IMR-90 (cell line): Measurements from ENCODE around the gene BDH1. TPM values are rescaled to one million over a fixed set of nuclear protein-coding genes. Genes with fewer than 3 reads are reported as not detected.

Experiments
- ATAC-seq: fragments of 200-7000 bp; cut with Tn5 transposase; 2 replicates; pipeline ENCODE4 v1.9.1; 2020; ENCODE audit warnings: low read depth, mild to moderate bottlenecking, moderate library complexity
- BruUV-seq: library from RNA; stranded (reverse); fragments of 400-500 nt; replicated peaks from 2 replicates; lab custom pipeline; 2021; lab: Mats Ljungman, UMichigan
- CTCF ChIA-PET: fragments of 300-600 bp; formaldehyde crosslinking; extraction: SDS; loops from one replicate; lab custom pipeline; 2021; ENCODE audit warnings: antibody characterized with exemption; lab: Yijun Ruan, JAX
- POLR2A ChIA-PET: fragments of 300-600 bp; sonication (Branson Sonifier 250); formaldehyde crosslinking; loops from one replicate; lab custom pipeline; 2022; ENCODE audit warnings: antibody characterized with exemption; ENCODE audit not compliant: unreplicated experiment; lab: Charles Lee
- DNase-seq: peaks from one replicate; pipeline ENCODE4 v3.0.0; 2013
- H2AFZ ChIP-seq: replicated peaks from 2 replicates; pipeline ENCODE3; 2013; ENCODE audit warnings: low read length, mild to moderate bottlenecking; ENCODE audit not compliant: poor library complexity
- H2AK5ac ChIP-seq: 2 replicates; pipeline ENCODE4 v1.6.1; 2013; ENCODE audit warnings: low read depth, low read length, inconsistent platforms
- H2AK9ac ChIP-seq: replicated peaks from 2 replicates; pipeline ENCODE3; 2013; ENCODE audit warnings: mild to moderate bottlenecking, low read depth, low read length, moderate library complexity; ENCODE audit not compliant: poor library complexity
- H2BK120ac ChIP-seq: 2 replicates; pipeline ENCODE4 v1.6.1; 2013; ENCODE audit warnings: low read depth, low read length, inconsistent platforms
- H2BK15ac ChIP-seq: 3 replicates; pipeline ENCODE4 v1.6.1; 2013; ENCODE audit warnings: low read depth, low read length, inconsistent platforms
- H2BK20ac ChIP-seq: 2 replicates; pipeline ENCODE4 v1.6.1; 2013; ENCODE audit warnings: low read depth, mild to moderate bottlenecking, inconsistent platforms, low read length, moderate library complexity
- H2BK5ac ChIP-seq: 2 replicates; pipeline ENCODE4 v1.6.1; 2013; ENCODE audit warnings: mild to moderate bottlenecking, low read depth, low read length, inconsistent platforms; ENCODE audit not compliant: poor library complexity, severe bottlenecking
- H3K14ac ChIP-seq: replicated peaks from 2 replicates; pipeline ENCODE4 v1.6.1; 2013; ENCODE audit warnings: low read depth, low read length, inconsistent platforms
- H3K18ac ChIP-seq: 2 replicates; pipeline ENCODE4 v1.6.1; 2013; ENCODE audit warnings: low read depth, low read length, control low read depth
- H3K23ac ChIP-seq: 2 replicates; pipeline ENCODE4 v1.6.1; 2013; ENCODE audit warnings: low read depth, low read length, inconsistent platforms
- H3K27ac ChIP-seq: 2 replicates; pipeline ENCODE4 v1.5.1; 2013; ENCODE audit warnings: mild to moderate bottlenecking, control low read depth, low read length; ENCODE audit not compliant: insufficient read depth
- H3K27me3 ChIP-seq: 2 replicates; pipeline ENCODE4 v1.6.1; 2013; ENCODE audit warnings: low read length; ENCODE audit not compliant: control insufficient read depth, insufficient read depth
- H3K36me3 ChIP-seq: 2 replicates; pipeline ENCODE4 v1.6.1; 2013; ENCODE audit warnings: low read length, mixed read lengths; ENCODE audit not compliant: control insufficient read depth, insufficient read depth
- H3K4ac ChIP-seq: 2 replicates; pipeline ENCODE4 v1.6.1; 2013; ENCODE audit warnings: low read depth, low read length, inconsistent platforms
- H3K4me1 ChIP-seq: 2 replicates; pipeline ENCODE4 v1.6.1; 2013; ENCODE audit warnings: low read length, mixed read lengths; ENCODE audit not compliant: control insufficient read depth, insufficient read depth
- H3K4me2 ChIP-seq: 2 replicates; pipeline ENCODE4 v1.6.1; 2013; ENCODE audit warnings: low read depth, mild to moderate bottlenecking, control low read depth, low read length, moderate library complexity
- H3K4me3 ChIP-seq: 2 replicates; pipeline ENCODE4 v1.5.1; 2013; ENCODE audit warnings: low read depth, mild to moderate bottlenecking, control low read depth, low read length, moderate library complexity; ENCODE audit not compliant: insufficient read depth
- H3K56ac ChIP-seq: 2 replicates; pipeline ENCODE4 v1.6.1; 2013; ENCODE audit warnings: low read length, inconsistent platforms; ENCODE audit not compliant: insufficient read depth; ENCODE audit errors: extremely low read depth
- H3K79me1 ChIP-seq, 2 experiments: 2 replicates each; pipeline ENCODE4 v1.6.1; 2013; ENCODE audit warnings: low read length in 2 of 2, inconsistent platforms in 1 of 2, low read depth in 1 of 2
- H3K9ac ChIP-seq: 2 replicates; pipeline ENCODE4 v1.6.1; 2013; ENCODE audit warnings: low read depth, low read length, control low read depth
- H3K9me1 ChIP-seq: 2 replicates; pipeline ENCODE4 v1.6.1; 2013; ENCODE audit warnings: low read length, inconsistent platforms; ENCODE audit not compliant: insufficient read depth
- H3K9me3 ChIP-seq: 2 replicates; pipeline ENCODE4 v1.6.1; 2013; ENCODE audit warnings: low read length; ENCODE audit not compliant: control insufficient read depth, insufficient read depth
- H4K20me1 ChIP-seq: 2 replicates; pipeline ENCODE4 v1.6.1; 2013; ENCODE audit warnings: low read length, inconsistent platforms; ENCODE audit not compliant: insufficient read depth
- H4K5ac ChIP-seq: 2 replicates; pipeline ENCODE4 v1.6.1; 2013; ENCODE audit warnings: mild to moderate bottlenecking, low read depth, low read length, control low read depth
- H4K8ac ChIP-seq, 2 experiments: 2 replicates each; pipeline ENCODE4 v1.6.1; 2013; ENCODE audit warnings: low read depth in 2 of 2, low read length in 2 of 2, control low read depth in 1 of 2, inconsistent platforms in 1 of 2
- H4K91ac ChIP-seq: 2 replicates; pipeline ENCODE4 v1.6.1; 2013; ENCODE audit warnings: low read depth, low read length, inconsistent platforms; ENCODE audit not compliant: insufficient read depth
- BHLHE40 ChIP-seq: fragments of 150-350 bp; IDR thresholded peaks from 2 replicates; pipeline ENCODE4 v1.6.1; 2016; ENCODE audit warnings: mild to moderate bottlenecking, low read depth, low read length
- CEBPB ChIP-seq: IDR thresholded peaks from 2 replicates; pipeline ENCODE4 v1.6.1; 2012; ENCODE audit warnings: low read depth, low read length, improper control_type of control experiment
- CHD1 ChIP-seq: IDR thresholded peaks from 2 replicates; pipeline ENCODE4 v1.6.1; 2012; ENCODE audit warnings: low read depth, low read length, improper control_type of control experiment
- FOS ChIP-seq: fragments of 150-350 bp; IDR thresholded peaks from 2 replicates; pipeline ENCODE4 v1.6.1; 2016; ENCODE audit warnings: low read depth, low read length
- MAFK ChIP-seq: IDR thresholded peaks from 2 replicates; pipeline ENCODE4 v1.6.1; 2012; ENCODE audit warnings: low read depth, low read length, improper control_type of control experiment
- MAZ ChIP-seq: IDR thresholded peaks from 2 replicates; pipeline ENCODE4 v1.6.1; 2012; ENCODE audit warnings: low read depth, mild to moderate bottlenecking, low read length, improper control_type of control experiment, moderate library complexity, borderline replicate concordance
- MXI1 ChIP-seq: IDR thresholded peaks from 2 replicates; pipeline ENCODE4 v1.6.1; 2012; ENCODE audit warnings: low read depth, mild to moderate bottlenecking, low read length, moderate library complexity, borderline replicate concordance
- NFE2L2 ChIP-seq: fragments of 150-350 bp; IDR thresholded peaks from 2 replicates; pipeline ENCODE4 v1.6.1; 2016; ENCODE audit warnings: low read depth, mild to moderate bottlenecking, low read length
- POLR2A ChIP-seq: IDR thresholded peaks from 2 replicates; pipeline ENCODE4 v1.6.1; 2012; ENCODE audit warnings: mild to moderate bottlenecking, low read depth, low read length
- RAD21 ChIP-seq: IDR thresholded peaks from 2 replicates; pipeline ENCODE4 v1.6.1; 2012; ENCODE audit warnings: low read length, improper control_type of control experiment
- RCOR1 ChIP-seq: IDR thresholded peaks from 2 replicates; pipeline ENCODE4 v1.6.1; 2012; ENCODE audit warnings: mild to moderate bottlenecking, low read length, improper control_type of control experiment; ENCODE audit not compliant: insufficient replicate concordance
- RFX5 ChIP-seq: IDR thresholded peaks from 2 replicates; pipeline ENCODE4 v1.8.0; 2012; ENCODE audit warnings: low read depth, mild to moderate bottlenecking, low read length, moderate library complexity
- SMC3 ChIP-seq: fragments of 150-350 bp; IDR thresholded peaks from 2 replicates; pipeline ENCODE4 v1.6.1; 2016; ENCODE audit warnings: low read depth, mild to moderate bottlenecking, antibody characterized with exemption, low read length, moderate library complexity
- WGBS, 2 experiments: methylation state at CpG; one replicate each; pipeline versions ENCODE4 v1.1.5 to v1.1.7; 2013; ENCODE audit warnings: missing lambda C conversion rate in 2 of 2; ENCODE audit not compliant: insufficient read length in 1 of 2; ENCODE audit errors: extremely low coverage in 2 of 2; 5-methylcytosine and 5-hydroxymethylcytosine counted together
- dilution Hi-C: fragments of 300-500 bp; cut with HindIII; formaldehyde crosslinking; loops from one replicate; pipeline ENCODE4 v1.14.3; 2018; ENCODE audit warnings: low sequenced_read_pairs; ENCODE audit not compliant: unreplicated experiment
- in situ Hi-C: fragments of 300-500 bp; cut with MboI; formaldehyde crosslinking; loops from 3 replicates; pipeline ENCODE4 v1.14.3; 2019; ENCODE audit warnings: low sequenced_read_pairs, inconsistent platforms, mixed read lengths
- intact Hi-C: fragments of 100-400 bp; cut with micrococcal nuclease; formaldehyde crosslinking; loops from 2 replicates; pipeline ENCODE4 v1.10.0; 2022
- polyA plus RNA-seq, 3 experiments: library from polyadenylated mRNA; depleted of rRNA; stranded (reverse); fragments of >200 nt; gene quantifications; 2 replicates each; pipeline ENCODE4 v1.2.3, GENCODE V29; 2012; ENCODE audit warnings: low replicate concordance in 1 of 3
- total RNA-seq: library from RNA; depleted of rRNA; stranded (reverse); fragments of >200 nt; gene quantifications from 2 replicates; pipeline ENCODE4 v1.2.3, GENCODE V29; 2012
- TF ChIP-seq, protein P1 (sequence below): fragments of 150-350 bp; IDR thresholded peaks from 2 replicates; pipeline ENCODE4 v1.6.1; 2017; ENCODE audit warnings: mild to moderate bottlenecking, antibody characterized with exemption, low read length, low read depth
- TF ChIP-seq, protein P2 (sequence below): fragments of 150-350 bp; IDR thresholded peaks from 2 replicates; pipeline ENCODE4 v1.6.1; 2016; ENCODE audit warnings: low read depth, mild to moderate bottlenecking, low read length, moderate library complexity, borderline replicate concordance
- TF ChIP-seq, protein P3 (sequence below): conservative IDR thresholded peaks from 2 replicates; pipeline ENCODE4 v1.5.1; 2012; ENCODE audit warnings: mild to moderate bottlenecking, low read depth, low read length, improper control_type of control experiment

Gene BDH1
- total and polyA plus RNA-seq, 2 of the 4 experiments (the other 2 are of a cell fraction): 2.7 to 4.4 TPM

DNA sequence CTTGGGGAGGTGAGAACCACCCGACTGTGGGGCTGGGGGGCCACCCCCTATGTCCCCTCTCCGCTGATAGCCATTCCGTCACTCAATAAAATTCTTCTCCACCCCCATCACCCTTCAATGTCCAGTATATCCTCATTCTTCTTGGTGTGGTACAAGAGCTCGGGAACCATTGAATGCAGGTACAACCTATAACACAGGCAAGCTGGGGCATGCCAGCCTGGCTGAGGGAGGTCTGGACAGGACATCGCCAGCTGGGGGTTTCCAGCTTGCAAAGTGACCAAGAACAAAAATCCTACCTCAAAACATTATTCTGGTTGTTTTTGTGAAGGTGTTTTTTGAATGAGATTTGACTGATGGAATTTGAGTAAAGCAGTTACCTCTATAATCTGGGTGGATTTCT is 19.6 kb upstream of the BDH1 start:
- H3K9me1 ChIP-seq: 0 out of 2 replicates have a peak, but pooled peaks cover 2% of the 10 kb centered on the region
- no peaks in the 10 kb centered on the region for H3K4me1 ChIP-seq
- intact Hi-C loops: no loop called here
- no peak overlapping the region for H2AK5ac ChIP-seq
- CTCF ChIA-PET: interaction anchor here (0.6 kb wide), 1 partner anchor 21 kb away, joined by 3 read pairs; no protein-coding TSS in a partner anchor
- no peak overlapping the region for H2BK20ac ChIP-seq
- no peak overlapping the region for H4K5ac ChIP-seq
- no peaks in the 10 kb centered on the region for H3K36me3 ChIP-seq
- POLR2A ChIA-PET: interaction anchor here (0.6 kb wide), 1 partner anchor 20 kb away, joined by 13 read pairs; no protein-coding TSS in a partner anchor
- no peak overlapping the region for H2BK120ac ChIP-seq
- H3K18ac ChIP-seq: no peak overlapping the region
- in situ Hi-C loops: no loop called here
- no peak overlapping the region for H3K23ac ChIP-seq
- H3K4ac ChIP-seq: no peak overlapping the region
- H3K27ac ChIP-seq: no peak overlapping the region
- no peak overlapping the region for H3K56ac ChIP-seq
- H3K14ac ChIP-seq: no peak overlapping the region
- no peaks in the 10 kb centered on the region for H4K20me1 ChIP-seq
- H3K9me3 ChIP-seq: 0 out of 2 replicates have a peak, but pooled peaks cover 2% of the 10 kb centered on the region
- no peak for TF ChIP-seq NFE2L2
- TF ChIP-seq POLR2A: no peak
- TF ChIP-seq RAD21: no peak
- TF ChIP-seq, protein P1, sequence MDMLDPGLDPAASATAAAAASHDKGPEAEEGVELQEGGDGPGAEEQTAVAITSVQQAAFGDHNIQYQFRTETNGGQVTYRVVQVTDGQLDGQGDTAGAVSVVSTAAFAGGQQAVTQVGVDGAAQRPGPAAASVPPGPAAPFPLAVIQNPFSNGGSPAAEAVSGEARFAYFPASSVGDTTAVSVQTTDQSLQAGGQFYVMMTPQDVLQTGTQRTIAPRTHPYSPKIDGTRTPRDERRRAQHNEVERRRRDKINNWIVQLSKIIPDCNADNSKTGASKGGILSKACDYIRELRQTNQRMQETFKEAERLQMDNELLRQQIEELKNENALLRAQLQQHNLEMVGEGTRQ: no peak
- no peak for TF ChIP-seq MAFK
- no peak for TF ChIP-seq CHD1
- TF ChIP-seq SMC3: no peak
- no peak for TF ChIP-seq MXI1
- TF ChIP-seq, protein P2, sequence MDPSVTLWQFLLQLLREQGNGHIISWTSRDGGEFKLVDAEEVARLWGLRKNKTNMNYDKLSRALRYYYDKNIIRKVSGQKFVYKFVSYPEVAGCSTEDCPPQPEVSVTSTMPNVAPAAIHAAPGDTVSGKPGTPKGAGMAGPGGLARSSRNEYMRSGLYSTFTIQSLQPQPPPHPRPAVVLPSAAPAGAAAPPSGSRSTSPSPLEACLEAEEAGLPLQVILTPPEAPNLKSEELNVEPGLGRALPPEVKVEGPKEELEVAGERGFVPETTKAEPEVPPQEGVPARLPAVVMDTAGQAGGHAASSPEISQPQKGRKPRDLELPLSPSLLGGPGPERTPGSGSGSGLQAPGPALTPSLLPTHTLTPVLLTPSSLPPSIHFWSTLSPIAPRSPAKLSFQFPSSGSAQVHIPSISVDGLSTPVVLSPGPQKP: no peak
- TF ChIP-seq, protein P3, sequence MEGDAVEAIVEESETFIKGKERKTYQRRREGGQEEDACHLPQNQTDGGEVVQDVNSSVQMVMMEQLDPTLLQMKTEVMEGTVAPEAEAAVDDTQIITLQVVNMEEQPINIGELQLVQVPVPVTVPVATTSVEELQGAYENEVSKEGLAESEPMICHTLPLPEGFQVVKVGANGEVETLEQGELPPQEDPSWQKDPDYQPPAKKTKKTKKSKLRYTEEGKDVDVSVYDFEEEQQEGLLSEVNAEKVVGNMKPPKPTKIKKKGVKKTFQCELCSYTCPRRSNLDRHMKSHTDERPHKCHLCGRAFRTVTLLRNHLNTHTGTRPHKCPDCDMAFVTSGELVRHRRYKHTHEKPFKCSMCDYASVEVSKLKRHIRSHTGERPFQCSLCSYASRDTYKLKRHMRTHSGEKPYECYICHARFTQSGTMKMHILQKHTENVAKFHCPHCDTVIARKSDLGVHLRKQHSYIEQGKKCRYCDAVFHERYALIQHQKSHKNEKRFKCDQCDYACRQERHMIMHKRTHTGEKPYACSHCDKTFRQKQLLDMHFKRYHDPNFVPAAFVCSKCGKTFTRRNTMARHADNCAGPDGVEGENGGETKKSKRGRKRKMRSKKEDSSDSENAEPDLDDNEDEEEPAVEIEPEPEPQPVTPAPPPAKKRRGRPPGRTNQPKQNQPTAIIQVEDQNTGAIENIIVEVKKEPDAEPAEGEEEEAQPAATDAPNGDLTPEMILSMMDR: no peak
- no peak for TF ChIP-seq FOS
- TF ChIP-seq RFX5: no peak
- TF ChIP-seq CEBPB: no peak
- no peak for TF ChIP-seq MAZ
- no peak for TF ChIP-seq BHLHE40
- TF ChIP-seq RCOR1: no peak
- no peak overlapping the region for H3K9ac ChIP-seq
- dilution Hi-C loops: no loop called here
- no peak overlapping the region for H3K4me3 ChIP-seq
- H2AFZ ChIP-seq: no peak overlapping the region
- H4K91ac ChIP-seq: no peak overlapping the region
- H3K27me3 ChIP-seq: peaks cover 29% of the 10 kb centered on the region
- no peaks in the 10 kb centered on the region for H3K79me1 ChIP-seq
- no peak overlapping the region for H2BK15ac ChIP-seq
- no peak overlapping the region for H2AK9ac ChIP-seq
- DNase-seq (no peak), ATAC-seq (no peak)
- no peak overlapping the region for H4K8ac ChIP-seq
- BruUV-seq: no TSS peak
- no peak overlapping the region for H3K4me2 ChIP-seq
- WGBS, 2 experiments: no CpG with 5 or more reads among the region's 5 CpGs
- H2BK5ac ChIP-seq: no peak overlapping the region
